Measurements from ENCODE around the gene SFXN4. TPM values are rescaled to one million over a fixed set of nuclear protein-coding genes. Genes with fewer than 3 reads are reported as not detected.

SFXN4 gene, protein sequence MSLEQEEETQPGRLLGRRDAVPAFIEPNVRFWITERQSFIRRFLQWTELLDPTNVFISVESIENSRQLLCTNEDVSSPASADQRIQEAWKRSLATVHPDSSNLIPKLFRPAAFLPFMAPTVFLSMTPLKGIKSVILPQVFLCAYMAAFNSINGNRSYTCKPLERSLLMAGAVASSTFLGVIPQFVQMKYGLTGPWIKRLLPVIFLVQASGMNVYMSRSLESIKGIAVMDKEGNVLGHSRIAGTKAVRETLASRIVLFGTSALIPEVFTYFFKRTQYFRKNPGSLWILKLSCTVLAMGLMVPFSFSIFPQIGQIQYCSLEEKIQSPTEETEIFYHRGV
- 6.8 and 7.9 TPM in 2 replicates for total RNA-seq

DNA sequence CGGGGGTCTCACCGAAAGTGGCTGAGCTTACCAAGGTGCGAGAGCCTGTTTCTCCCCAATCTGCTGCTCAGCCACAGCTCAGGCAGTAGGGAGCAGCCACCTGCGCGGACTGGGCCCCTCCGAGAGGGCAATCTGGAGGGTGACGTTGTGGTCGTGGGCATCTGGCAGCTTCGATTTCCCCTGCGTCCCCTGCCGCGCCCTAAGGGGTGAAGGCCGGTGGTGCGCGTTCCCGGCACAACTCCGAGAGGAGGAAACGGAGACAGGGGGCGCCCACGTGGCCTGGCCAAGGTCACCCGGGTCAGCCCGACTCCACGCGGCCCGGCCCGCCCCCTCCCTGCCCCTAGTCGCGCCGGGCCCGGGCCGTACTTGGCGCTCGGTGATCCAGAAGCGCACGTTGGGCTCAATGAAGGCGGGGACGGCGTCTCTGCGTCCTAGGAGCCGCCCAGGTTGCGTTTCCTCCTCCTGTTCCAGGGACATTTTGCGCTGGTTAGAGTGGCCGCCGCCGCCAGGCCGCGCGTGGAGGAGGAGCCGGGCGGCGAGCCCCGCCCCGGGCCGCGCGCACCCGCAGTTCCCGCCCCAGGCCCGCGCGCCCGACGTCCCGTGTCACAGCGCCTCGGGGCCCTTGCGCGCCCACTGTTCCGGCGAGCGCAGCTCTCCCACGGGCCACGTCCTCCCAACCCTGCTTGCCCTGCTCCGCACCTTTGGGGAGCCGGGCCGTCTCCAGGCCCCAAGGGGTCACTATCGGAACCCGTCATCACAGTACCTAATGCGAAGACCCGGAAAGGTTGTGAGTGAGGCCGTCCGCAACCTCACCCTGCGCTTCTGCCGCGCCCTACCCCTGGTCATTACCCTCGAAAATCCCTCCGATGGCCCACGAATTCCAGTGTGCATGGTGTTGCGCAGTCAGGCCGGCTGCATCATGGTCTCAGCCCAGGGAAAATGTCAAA, at the start of gene SFXN4:
SFXN4 (minus strand) TSS at position 544 of the 947 bp plus-strand sequence; CDS start at position 477, 67 bp downstream.

DNA sequence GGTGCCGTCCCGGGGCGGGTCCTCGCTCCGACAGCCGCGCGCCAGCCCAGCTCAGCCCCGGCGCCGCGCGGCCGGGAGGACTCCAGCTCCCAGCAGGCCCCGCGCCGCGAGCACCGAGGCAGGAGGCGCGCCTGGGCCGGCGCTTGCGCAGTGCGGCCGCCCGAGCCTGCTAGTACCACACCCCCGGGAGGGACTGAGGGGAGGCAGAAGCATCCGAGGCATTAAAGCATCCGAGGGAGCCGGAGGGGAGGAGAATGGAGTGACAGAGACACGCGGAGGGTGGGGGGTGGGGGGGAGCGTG, 41.8 kb upstream of the SFXN4 start, which contains the start of gene GRK5:
GRK5 (plus strand) TSS at position 206 of the 301 bp plus-strand sequence. CDS start 347 bp downstream, outside the sequence.

DNA sequence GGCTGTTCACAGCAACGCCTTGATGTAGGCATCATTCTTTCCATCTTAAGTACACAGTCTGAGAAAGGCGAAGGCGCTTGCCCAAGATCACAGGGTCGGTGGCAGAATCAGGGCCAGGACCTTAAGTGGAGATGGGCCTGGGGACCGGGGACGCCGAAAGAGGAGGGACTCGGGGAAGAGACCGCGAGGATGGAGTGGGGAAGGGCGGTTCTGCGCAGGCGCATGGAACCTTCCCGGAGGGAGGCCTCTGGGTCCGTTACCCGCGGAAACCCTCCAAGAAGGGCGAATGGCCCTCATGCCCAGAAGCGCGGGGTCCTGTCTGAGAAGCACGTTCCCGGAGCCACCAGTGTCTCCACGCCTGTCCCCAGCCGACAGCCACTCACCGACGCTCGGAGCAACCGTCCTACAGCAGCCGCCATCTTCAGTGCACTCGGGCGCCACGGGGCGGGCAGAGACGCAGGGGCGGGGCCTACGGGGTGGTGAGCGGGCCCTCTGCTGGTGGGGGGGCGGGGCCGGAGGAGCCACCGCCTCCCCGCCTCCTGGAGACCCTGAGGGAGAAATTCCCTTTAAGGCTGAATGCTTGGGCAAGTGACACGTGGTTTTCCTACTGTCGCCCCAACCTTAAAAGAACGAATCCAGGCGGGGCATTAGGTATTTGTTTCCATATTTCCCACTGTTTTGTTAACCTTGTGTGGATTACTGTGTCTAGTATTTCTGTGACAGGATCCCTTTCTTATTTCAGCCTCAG, 13.0 kb upstream of the SFXN4 start, which contains the start of gene PRDX3:
PRDX3 (minus strand) TSS at position 441 of the 748 bp plus-strand sequence; CDS start at position 419, 22 bp downstream.

DNA sequence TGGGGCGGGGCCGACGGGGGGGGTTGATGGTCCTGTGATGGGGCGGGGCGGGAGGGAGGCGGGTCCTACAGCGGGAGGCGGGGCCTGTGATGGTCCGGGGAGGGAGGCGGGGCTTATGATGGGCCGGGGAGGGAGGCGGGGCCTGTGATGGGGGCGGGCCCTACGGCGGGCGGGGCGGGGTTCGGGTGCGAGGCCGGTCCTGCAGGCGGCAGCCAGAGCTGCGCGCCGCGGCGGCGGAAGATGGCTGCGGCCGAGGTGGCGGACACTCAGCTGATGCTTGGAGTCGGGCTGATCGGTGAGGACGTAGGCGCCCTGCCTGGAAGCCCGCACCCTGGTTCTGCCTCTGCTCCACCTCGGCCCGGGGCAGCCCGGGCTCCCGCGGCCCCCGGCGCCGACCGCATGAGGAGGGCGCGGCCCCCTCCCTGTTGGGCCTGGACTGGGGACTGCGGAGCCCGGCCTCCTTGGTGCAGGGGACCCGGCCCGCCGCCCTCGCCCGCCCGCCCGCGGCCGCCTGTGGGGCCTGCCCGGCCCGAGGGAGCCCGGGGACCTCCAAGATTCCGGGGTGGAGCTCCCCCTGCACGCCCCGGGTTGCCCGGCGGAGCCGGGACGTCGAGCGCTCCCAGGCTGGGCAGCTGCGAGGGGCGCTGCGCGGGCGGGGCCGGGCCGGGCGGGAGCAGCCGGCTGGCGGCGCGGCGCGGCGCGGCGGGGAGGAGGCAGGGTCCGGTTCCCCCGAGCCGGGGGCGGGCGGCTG, 61.4 kb downstream of the SFXN4 start, which contains the start of gene DENND10:
DENND10 (plus strand) TSS at position 211 of the 751 bp plus-strand sequence; CDS start at position 241, 30 bp downstream.

Small RNA genes lying within 50 kb of the gene (small RNA-seq; reads per million reads assigned to genes)
- not detected for gene AL355598.1
- gene RN7SL749P, result not detected

Other genes starting within 250 kb of the SFXN4 start
- 0.65 and 4.7 TPM in 2 replicates for gene NANOS1, start 136.0 kb downstream of the SFXN4 start, total RNA-seq
- gene EIF3A, start 84.9 kb downstream of the SFXN4 start, total RNA-seq, result 89.9 and 102 TPM in 2 replicates
- gene DENND10, start 61.6 kb downstream of the SFXN4 start, total RNA-seq, result 51.4 and 54.3 TPM in 2 replicates
- 52.6 and 105 TPM in 2 replicates for gene PRDX3, start 13.1 kb upstream of the SFXN4 start, total RNA-seq
- gene GRK5, start 41.9 kb upstream of the SFXN4 start, total RNA-seq, result 1.2 and 1.6 TPM in 2 replicates

Measured in placental epithelial cell (primary cell).